Prostate gland (tissue), 2 donors: ENCODE measurements around the gene NECTIN1. TPM values are rescaled to one million over a fixed set of nuclear protein-coding genes. Genes with fewer than 3 reads are reported as not detected.
A peak's percentile ranks its signal among the peaks of the same experiment; 100 is the strongest.

ENCODE experiments used
- DNase-seq: peaks from one replicate; pipeline ENCODE4 v3.0.0-alpha.2; 2019; ENCODE audit warnings: low spot score
- H3K27ac ChIP-seq, 2 donors: fragments of 200-600 bp; sonication (generic); 2 replicates each; pipeline ENCODE4 v1.5.1; 2017 to 2019
- H3K27me3 ChIP-seq: fragments of 200-600 bp; sonication (generic); replicated peaks from 2 replicates; pipeline ENCODE4 v1.5.1; 2019; ENCODE audit not compliant: insufficient read depth
- H3K36me3 ChIP-seq, 2 donors: fragments of 200-600 bp; sonication (generic); 1 replicate in 1 of 2; 2 replicates in 1 of 2; pipeline versions ENCODE4 v1.5.1 to v1.8.1; 2017 to 2019
- H3K4me1 ChIP-seq: fragments of 200-600 bp; sonication (generic); replicated peaks from 2 replicates; pipeline ENCODE4 v1.5.1; 2019
- H3K4me3 ChIP-seq, 2 donors: fragments of 200-600 bp; sonication (generic); 2 replicates each; pipeline ENCODE4 v1.5.1; 2017 to 2019
- H3K9me3 ChIP-seq: fragments of 200-600 bp; sonication (generic); 2 replicates; pipeline ENCODE4 v1.5.1; 2017
- POLR2A ChIP-seq: fragments of 450-650 bp; IDR thresholded peaks from one replicate; pipeline ENCODE4 v1.6.1; 2016; ENCODE audit warnings: antibody characterized with exemption, mild to moderate bottlenecking
- POLR2AphosphoS5 ChIP-seq: sonication (generic); formaldehyde crosslinking; IDR thresholded peaks from one replicate; pipeline ENCODE4 v1.6.1; 2017; ENCODE audit warnings: antibody characterized with exemption
- WGBS: methylation state at CpG from one replicate; pipeline ENCODE4 v1.1.5; 2018; 5-methylcytosine and 5-hydroxymethylcytosine counted together
- intact Hi-C: fragments of 100-400 bp; cut with DNase I; formaldehyde crosslinking; loops from one replicate; pipeline ENCODE4 v1.14.2; 2022
- total RNA-seq, 2 donors: library from RNA; depleted of rRNA; stranded (reverse); fragments of >200 nt; gene quantifications; one replicate each; pipeline ENCODE4 v1.1.0, GENCODE V29; 2016
- TF ChIP-seq, protein P1 (sequence below), 4 experiments: fragments of 200-600 bp in 2 of 4; fragments of 450-650 bp in 2 of 4; sonication (generic) in 2 of 4; IDR thresholded peaks; 1 replicate in 3 of 4; 2 replicates in 1 of 4; pipeline ENCODE4 v1.5.1; 2016 to 2019; ENCODE audit warnings: antibody characterized with exemption in 4 of 4, mild to moderate bottlenecking in 2 of 4, moderate library complexity in 2 of 4

The NECTIN1 gene
- total RNA-seq, 2 donors from 2014 or later: 18.7 to 28.2 TPM

DNA sequence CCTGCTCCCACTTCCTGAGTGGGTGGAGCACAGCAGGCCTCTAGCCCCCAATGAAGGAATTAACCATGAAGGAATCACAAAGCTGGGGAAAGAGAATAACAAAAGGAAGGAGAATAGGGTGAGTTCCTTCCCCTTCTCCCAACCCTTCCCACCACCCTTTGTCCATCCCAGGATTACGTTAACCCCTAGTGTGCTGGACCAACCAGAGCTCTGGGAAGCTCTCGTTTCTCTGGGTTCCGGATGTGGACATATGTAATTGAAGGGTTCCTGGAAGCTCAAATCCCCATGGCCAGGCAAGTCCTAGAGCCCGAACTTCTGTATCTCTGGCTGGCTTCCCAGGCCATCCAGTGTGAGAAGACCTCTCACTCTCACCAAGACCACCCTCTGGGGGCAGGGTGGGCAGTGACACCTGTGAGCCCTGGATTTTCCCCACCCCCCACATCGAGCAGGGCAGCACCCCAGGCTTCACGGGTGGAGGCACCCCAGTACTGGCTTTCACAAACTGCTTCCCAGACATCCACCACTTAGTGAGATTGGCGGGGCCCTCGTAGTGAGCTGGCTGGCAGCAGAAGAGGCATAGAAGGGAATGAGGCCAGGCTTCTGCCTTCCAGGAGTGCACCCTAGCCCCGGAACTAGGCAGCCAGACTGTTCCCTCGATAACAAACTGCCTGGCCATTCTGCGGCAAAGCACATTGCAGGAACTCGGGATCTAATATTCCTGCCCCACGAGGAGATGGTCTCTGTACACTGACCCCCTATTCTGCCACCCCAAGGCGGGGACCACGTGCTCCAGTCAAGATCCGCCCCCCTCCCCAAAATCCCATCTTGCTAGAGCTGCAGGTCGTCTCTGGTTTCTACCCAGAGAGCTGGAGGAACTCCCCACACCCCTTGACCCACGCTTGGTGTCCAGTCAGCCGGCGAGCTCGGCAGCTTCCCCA is 2.1 kb downstream of the NECTIN1 start:
- intact Hi-C loops: loop anchor here (5.0 to 10.0 kb wide), 4 partner anchors 60 to 380 kb away; no protein-coding TSS in a partner anchor
- Histone ChIP-seq H3K4me1 (peaks cover 12% of the 10 kb centered on the region), H3K27ac (peak overlapping the region; percentile 84 to 92), H3K9me3 (no peaks in the 10 kb centered on the region), H3K27me3 (no peaks in the 10 kb centered on the region), H3K36me3 (no peaks in the 10 kb centered on the region), H3K4me3 (peak overlapping the region; percentile 77 to 78)
- no peak for DNase-seq
- WGBS: 8% methylated on average over 20 of the region's 21 CpGs
- TF ChIP-seq POLR2A: no peak
- TF ChIP-seq, protein P1, sequence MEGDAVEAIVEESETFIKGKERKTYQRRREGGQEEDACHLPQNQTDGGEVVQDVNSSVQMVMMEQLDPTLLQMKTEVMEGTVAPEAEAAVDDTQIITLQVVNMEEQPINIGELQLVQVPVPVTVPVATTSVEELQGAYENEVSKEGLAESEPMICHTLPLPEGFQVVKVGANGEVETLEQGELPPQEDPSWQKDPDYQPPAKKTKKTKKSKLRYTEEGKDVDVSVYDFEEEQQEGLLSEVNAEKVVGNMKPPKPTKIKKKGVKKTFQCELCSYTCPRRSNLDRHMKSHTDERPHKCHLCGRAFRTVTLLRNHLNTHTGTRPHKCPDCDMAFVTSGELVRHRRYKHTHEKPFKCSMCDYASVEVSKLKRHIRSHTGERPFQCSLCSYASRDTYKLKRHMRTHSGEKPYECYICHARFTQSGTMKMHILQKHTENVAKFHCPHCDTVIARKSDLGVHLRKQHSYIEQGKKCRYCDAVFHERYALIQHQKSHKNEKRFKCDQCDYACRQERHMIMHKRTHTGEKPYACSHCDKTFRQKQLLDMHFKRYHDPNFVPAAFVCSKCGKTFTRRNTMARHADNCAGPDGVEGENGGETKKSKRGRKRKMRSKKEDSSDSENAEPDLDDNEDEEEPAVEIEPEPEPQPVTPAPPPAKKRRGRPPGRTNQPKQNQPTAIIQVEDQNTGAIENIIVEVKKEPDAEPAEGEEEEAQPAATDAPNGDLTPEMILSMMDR (IDR thresholded peaks at IDR 0.05): no peak
- no peak for TF ChIP-seq POLR2AphosphoS5

DNA sequence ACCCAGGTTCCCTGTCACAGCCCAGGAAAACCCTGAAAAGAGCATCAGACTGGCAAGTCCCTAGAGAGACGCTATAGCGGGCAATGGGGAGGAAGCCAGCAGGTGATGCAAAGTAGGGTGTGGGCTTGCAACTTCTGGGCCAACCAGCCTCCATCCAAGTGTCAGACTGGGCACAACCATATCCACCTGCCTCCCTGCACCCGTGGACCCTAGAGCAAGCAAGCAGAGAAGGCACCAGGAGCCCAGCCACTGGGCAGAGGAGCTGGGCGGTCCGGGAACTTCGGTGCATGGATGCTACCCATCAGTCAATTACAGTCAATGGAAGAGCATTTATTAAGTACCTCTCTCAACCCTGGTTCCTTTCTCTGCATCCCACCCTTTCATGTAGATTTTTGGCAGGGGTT is 2.8 kb downstream of the NECTIN1 start:
- Histone ChIP-seq H3K27me3 (no peaks in the 10 kb centered on the region), H3K36me3 (no peaks in the 10 kb centered on the region), H3K4me1 (peaks cover 12% of the 10 kb centered on the region), H3K4me3 (peak overlapping the region in 1 of 2 donors; percentile 77), H3K9me3 (no peaks in the 10 kb centered on the region), H3K27ac (no peak overlapping the region)
- 64% methylated on average over 6 of the region's 6 CpGs for WGBS
- DNase-seq: no peak
- intact Hi-C loops: loop anchor here (5.0 to 10.0 kb wide), 4 partner anchors 59 to 381 kb away; no protein-coding TSS in a partner anchor
- no peak for TF ChIP-seq POLR2A
- TF ChIP-seq, protein P1 (IDR thresholded peaks at IDR 0.05): no peak
- TF ChIP-seq POLR2AphosphoS5: no peak

DNA sequence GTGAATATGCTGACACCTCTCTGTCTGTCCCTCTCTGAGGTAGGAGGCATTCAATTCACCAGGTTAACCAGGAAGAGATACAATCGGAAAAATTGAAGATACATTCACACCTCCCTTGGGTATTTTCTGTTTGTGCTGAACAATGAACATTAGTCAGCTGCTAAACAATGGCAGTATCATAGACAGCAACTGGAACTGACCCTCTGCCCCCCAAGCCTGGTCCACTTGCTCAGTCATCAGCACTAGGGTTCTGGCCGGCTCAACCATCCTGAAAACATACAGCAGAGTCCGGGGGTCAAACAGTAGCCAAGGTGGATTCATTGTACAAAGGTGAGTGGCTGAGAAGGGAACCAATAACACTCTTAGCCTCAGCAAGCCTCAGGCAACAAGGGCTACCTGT is 4.0 kb downstream of the NECTIN1 start:
- Histone ChIP-seq H3K27me3 (no peaks in the 10 kb centered on the region), H3K4me3 (no peak overlapping the region), H3K4me1 (peaks cover 12% of the 10 kb centered on the region), H3K27ac (no peak overlapping the region), H3K9me3 (no peaks in the 10 kb centered on the region), H3K36me3 (no peaks in the 10 kb centered on the region)
- TF ChIP-seq, protein P1 (IDR thresholded peaks at IDR 0.05): no peak
- no peak for TF ChIP-seq POLR2AphosphoS5
- no peak for TF ChIP-seq POLR2A
- DNase-seq: no peak
- intact Hi-C loops: loop anchor here (5.0 to 10.0 kb wide), 4 partner anchors 58 to 382 kb away; no protein-coding TSS in a partner anchor
- WGBS: 71% methylated on average over 3 of the region's 3 CpGs

DNA sequence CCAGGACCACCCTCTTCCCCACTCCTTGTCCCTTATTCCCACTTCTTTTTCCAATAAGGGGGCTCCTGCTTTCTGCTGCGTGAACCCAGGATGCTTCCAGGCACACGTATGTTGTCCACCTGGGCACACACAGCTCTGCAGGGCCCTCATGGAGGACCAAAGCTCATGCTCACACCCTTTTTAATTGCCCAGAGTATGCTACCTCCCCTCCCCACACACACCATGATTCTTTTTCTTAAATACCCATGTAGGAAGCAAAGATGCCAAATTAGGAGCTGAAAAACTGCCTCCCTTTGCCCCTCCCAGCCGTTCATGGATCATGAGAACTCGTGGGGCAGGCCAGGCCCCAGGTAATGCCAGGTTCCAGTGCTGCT is 5.1 kb downstream of the NECTIN1 start:
- intact Hi-C loops: loop anchor here (10.0 kb wide), 1 partner anchor 369 kb away; no protein-coding TSS in a partner anchor

More for the DNA sequence above, 5.1 kb downstream of the NECTIN1 start:
- no peaks in the 10 kb centered on the region for H3K9me3 ChIP-seq
- DNase-seq: no peak
- H3K27me3 ChIP-seq: no peaks in the 10 kb centered on the region
- peaks cover 12% of the 10 kb centered on the region for H3K4me1 ChIP-seq
- 59% methylated on average over 4 of the region's 4 CpGs for WGBS
- H3K36me3 ChIP-seq: no peaks in the 10 kb centered on the region
- TF ChIP-seq, protein P1 (IDR thresholded peaks at IDR 0.05): no peak
- no peak for TF ChIP-seq POLR2A
- TF ChIP-seq POLR2AphosphoS5: no peak
- H3K4me3 ChIP-seq: no peak overlapping the region
- no peak overlapping the region for H3K27ac ChIP-seq
